BLaER1 (cell line): ENCODE results near the gene RRAS.
A peak's percentile ranks its signal among the peaks of the same experiment; 100 is the strongest.

Experiments used
- H3K27ac ChIP-seq: shearing (Covaris generic); formaldehyde crosslinking; 2 replicates; pipeline ENCODE4 v1.8.1; 2022
- H3K27me3 ChIP-seq: shearing (Covaris generic); formaldehyde crosslinking; 2 replicates; pipeline ENCODE4 v1.8.1; 2022
- H3K36me3 ChIP-seq: shearing (Covaris generic); formaldehyde crosslinking; 2 replicates; pipeline ENCODE4 v1.8.1; 2022
- H3K4me1 ChIP-seq: shearing (Covaris generic); formaldehyde crosslinking; 2 replicates; pipeline ENCODE4 v1.8.1; 2022
- H3K4me2 ChIP-seq: shearing (Covaris generic); formaldehyde crosslinking; 2 replicates; pipeline ENCODE4 v1.8.1; 2022
- H3K4me3 ChIP-seq: shearing (Covaris generic); formaldehyde crosslinking; 2 replicates; pipeline ENCODE4 v1.8.1; 2022
- H3K9ac ChIP-seq: shearing (Covaris generic); formaldehyde crosslinking; 2 replicates; pipeline ENCODE4 v1.8.1; 2022
- H3K9me3 ChIP-seq: shearing (Covaris generic); formaldehyde crosslinking; 2 replicates; pipeline ENCODE4 v1.8.1; 2022
- H4K20me1 ChIP-seq: shearing (Covaris generic); formaldehyde crosslinking; 2 replicates; pipeline ENCODE4 v1.8.1; 2022
- Cebpa-rat ChIP-seq: shearing (Covaris generic); IDR thresholded peaks from 2 replicates; pipeline ENCODE4 v1.8.1; 2022

Gene RRAS

DNA sequence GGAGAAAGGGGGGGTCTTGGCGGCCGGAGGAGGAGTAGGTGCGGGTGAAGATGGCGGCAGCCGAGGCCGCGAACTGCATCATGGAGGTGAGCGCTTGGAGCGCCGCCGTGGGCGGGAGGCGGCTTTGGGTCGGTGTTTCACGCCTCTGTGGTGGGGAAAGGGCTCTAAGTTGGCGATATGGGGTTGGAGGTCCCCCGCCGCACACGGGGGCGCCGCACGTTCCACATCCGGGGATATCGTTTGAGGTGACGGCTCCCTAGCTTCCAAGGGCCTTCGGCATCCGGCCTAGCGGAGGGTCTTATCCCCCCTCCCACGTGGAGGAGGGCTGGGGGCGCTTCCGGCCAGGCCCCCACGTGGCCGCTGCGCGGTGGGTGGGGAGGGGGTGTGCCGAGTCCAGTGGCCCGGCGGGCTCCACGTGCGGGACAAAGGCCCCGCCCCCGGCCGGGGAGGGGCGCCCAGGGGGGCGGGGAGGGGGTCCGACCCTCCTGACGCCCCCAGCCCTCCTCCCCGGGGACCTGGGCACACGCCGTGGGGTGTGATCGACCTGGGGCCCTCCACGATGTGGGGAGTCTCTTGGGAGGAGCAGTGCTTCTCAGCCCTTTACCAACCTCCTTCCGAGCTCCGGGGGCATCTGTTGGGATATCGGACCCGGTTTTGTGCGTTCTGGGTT lies 37.4 kb upstream of the RRAS start, which contains the start of gene PRMT1:
PRMT1 (plus strand) TSS at position 41 of the 670 bp plus-strand sequence; CDS start at position 51, 10 bp downstream.
- H3K4me1 ChIP-seq = peaks cover 62% of the 10 kb centered on the region

DNA sequence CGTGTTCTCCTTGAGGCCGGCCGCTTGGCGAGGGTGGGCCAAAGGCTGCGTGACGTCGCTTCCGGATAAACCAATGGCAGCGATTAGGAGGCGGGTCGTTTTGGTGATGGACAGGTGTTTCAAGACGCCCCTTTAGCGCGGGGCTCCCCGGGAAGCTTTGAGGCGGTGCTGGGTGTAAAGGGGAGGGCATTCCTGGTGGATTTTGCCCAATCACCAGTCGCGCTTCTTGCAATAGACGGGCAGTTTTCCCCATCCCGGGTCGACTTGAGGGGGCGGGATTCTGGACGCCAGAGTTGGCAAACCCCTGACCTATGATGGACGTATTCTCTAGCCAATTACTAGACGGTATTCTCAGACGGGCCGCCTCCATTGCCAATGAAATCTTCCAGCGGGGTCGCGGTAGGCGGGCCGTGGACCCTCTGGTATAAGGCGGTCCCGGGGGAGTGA lies 36.9 kb upstream of the RRAS start:
- peak; percentile 27; the same call in 1 of the 2 replicates for TF ChIP-seq Cebpa-rat
- Histone ChIP-seq H3K27me3 (no peaks in the 10 kb centered on the region), H3K4me2 (peak overlapping the region; percentile 97; the same call in 1 of the 2 replicates), H3K9ac (peak overlapping the region; percentile 100), H3K36me3 (peaks cover 20% of the 10 kb centered on the region), H3K27ac (peak overlapping the region; percentile 100), H3K4me3 (peak overlapping the region; percentile 99), H3K9me3 (no peaks in the 10 kb centered on the region), H4K20me1 (peaks cover 43% of the 10 kb centered on the region), H3K4me1 (peaks cover 68% of the 10 kb centered on the region)

More for the DNA sequence above, 37.4 kb upstream of the RRAS start, which contains the start of gene PRMT1:
- TF ChIP-seq Cebpa-rat = no peak
- Histone ChIP-seq H4K20me1 (peaks cover 48% of the 10 kb centered on the region), H3K4me2 (peak within 1 kb of the TSS; percentile 97), H3K9ac (peak within 1 kb of the TSS; percentile 100), H3K4me3 (peak within 1 kb of the TSS; percentile 99), H3K27ac (peak within 1 kb of the TSS; percentile 100), H3K27me3 (no peaks in the 10 kb centered on the region), H3K36me3 (peaks cover 24% of the 10 kb centered on the region), H3K9me3 (no peaks in the 10 kb centered on the region)

DNA sequence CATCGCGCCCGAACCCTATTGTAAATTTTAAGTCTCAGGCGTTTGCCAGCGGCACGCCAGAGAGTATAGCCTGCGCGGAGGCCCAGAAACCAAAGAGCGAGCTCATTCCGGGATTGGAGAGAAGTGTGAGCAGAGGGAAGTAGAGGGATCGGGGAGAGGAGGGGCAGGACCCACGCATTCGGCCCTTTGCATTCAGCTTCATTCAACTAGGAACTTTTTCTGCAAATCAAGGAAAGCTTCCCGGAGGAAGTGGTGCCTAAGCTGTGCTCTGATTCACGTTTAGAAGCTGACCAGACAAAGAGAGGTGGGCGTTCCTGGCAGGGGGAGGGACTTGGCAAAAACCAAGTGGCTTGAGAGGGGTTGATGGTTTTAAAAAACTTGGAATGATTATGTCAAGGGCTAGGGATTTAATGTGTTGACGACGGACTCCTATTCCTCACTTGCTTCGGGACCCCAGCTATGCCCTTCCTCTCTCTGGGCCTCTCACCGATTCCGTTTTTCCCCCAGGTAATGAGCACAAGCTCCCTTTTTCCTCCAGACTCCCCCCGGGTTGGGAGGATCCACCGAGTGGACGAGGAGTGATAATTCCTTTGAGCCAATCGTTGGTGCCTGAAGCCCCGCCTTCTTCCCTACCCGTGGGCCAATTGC lies 36.3 kb upstream of the RRAS start:
- TF ChIP-seq Cebpa-rat = no peak
- Histone ChIP-seq H3K27ac (peak overlapping the region; percentile 100), H3K9me3 (no peaks in the 10 kb centered on the region), H3K9ac (peak overlapping the region; percentile 97), H3K27me3 (no peaks in the 10 kb centered on the region), H3K36me3 (peaks cover 20% of the 10 kb centered on the region), H3K4me1 (peaks cover 73% of the 10 kb centered on the region), H3K4me3 (peak overlapping the region; percentile 63), H3K4me2 (peak overlapping the region; percentile 73), H4K20me1 (peaks cover 37% of the 10 kb centered on the region)

DNA sequence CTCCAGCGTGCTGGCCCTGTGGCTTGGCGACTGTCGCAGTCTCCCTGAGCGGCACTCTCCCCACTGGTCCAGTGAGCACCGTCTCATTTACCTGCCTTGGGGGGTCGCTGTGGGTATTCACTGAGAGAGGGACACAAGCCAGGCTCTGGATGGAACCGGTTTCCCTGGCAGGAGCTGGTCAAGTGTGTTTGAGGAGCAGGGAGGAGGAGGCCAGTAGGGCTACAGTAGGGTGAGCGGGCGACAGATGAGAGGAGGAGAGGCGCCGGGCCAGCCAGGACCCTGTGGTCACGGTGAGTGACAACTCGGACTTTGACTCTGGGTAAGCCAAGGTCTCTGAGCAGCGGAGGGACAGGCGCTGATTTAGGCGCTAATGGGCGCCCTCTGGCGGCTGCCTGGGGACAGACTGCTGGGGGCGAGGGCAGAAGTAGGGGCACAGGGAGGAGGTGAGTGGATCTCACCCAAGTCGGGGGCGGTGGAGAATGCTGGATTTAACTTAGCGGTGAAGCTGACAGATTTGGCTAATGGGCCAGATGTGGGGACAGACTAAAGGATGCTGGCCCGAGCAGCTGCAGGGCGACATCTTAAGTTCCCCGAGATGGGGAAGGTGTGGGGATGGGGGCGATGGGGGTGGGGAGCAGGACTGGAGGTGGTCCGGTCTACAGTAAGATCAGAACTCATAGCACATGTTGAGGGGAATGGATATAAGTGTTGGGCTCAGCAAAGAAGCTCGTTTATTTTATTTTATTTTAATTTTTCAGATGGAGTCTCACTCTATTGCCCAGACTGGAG lies 32.4 kb upstream of the RRAS start:
- H3K27ac ChIP-seq = peak overlapping the region; percentile 51; the same call in 1 of the 2 replicates
- peak overlapping the region; percentile 54 for H3K4me2 ChIP-seq
- no peak overlapping the region for H3K4me3 ChIP-seq
- H3K9me3 ChIP-seq = no peaks in the 10 kb centered on the region
- H4K20me1 ChIP-seq = no peaks in the 10 kb centered on the region
- peaks cover 44% of the 10 kb centered on the region for H3K4me1 ChIP-seq
- peaks cover 50% of the 10 kb centered on the region for H3K36me3 ChIP-seq
- H3K27me3 ChIP-seq = no peaks in the 10 kb centered on the region
- TF ChIP-seq Cebpa-rat = no peak
- peak overlapping the region; percentile 51; the same call in 1 of the 2 replicates for H3K9ac ChIP-seq

DNA sequence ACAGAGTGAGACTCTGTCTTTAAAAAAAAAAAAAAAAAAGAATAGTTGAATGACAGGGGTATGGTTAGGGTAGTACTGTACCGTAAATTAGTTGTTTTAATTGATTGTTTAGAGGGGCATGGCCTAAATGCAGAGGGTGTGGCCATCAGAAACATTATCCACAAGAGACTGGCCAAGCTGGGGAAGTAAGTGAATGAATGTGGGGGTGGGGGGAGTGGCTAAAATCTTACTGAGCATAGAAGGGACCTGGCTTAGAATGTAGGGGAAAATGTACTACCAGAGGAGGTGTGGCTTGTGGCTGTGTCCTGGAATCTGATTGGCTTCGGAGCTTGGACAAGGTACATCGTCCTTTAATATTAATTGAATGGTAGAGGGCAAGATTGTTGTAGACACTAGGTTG lies 29.6 kb upstream of the RRAS start:
- peaks cover 8% of the 10 kb centered on the region for H4K20me1 ChIP-seq
- H3K9ac ChIP-seq = no peak overlapping the region
- peaks cover 39% of the 10 kb centered on the region for H3K4me1 ChIP-seq
- TF ChIP-seq Cebpa-rat = no peak
- no peaks in the 10 kb centered on the region for H3K9me3 ChIP-seq
- no peaks in the 10 kb centered on the region for H3K27me3 ChIP-seq
- no peak overlapping the region for H3K27ac ChIP-seq
- no peak overlapping the region for H3K4me2 ChIP-seq
- no peak overlapping the region for H3K4me3 ChIP-seq
- peaks cover 53% of the 10 kb centered on the region for H3K36me3 ChIP-seq

DNA sequence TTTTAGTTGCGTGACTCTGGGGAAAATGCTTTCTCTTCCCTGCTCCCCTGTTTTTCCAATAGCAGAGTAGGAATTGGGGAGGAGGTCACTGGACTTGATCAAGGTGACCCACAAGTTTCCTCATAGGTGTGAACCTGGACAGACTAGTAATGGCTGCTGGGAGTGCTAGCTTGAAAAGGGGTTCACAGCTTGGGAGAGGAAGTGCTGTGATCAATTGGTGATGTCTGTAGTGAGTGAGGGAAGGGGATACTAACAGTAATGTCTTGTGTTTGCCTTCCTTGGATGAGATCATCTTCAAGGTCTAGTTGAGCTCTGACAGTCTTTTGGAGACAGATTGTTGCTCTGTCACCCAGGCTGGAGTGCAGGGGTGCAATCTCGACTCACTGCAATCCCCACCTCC lies 27.5 kb upstream of the RRAS start:
- Histone ChIP-seq H3K4me1 (peaks cover 38% of the 10 kb centered on the region), H3K27ac (no peak overlapping the region), H3K36me3 (peaks cover 54% of the 10 kb centered on the region), H3K4me2 (peak overlapping the region; percentile 99), H4K20me1 (peaks cover 26% of the 10 kb centered on the region), H3K4me3 (no peak overlapping the region), H3K27me3 (no peaks in the 10 kb centered on the region), H3K9me3 (no peaks in the 10 kb centered on the region), H3K9ac (peak overlapping the region; percentile 93; the same call in 1 of the 2 replicates)
- TF ChIP-seq Cebpa-rat = no peak

DNA sequence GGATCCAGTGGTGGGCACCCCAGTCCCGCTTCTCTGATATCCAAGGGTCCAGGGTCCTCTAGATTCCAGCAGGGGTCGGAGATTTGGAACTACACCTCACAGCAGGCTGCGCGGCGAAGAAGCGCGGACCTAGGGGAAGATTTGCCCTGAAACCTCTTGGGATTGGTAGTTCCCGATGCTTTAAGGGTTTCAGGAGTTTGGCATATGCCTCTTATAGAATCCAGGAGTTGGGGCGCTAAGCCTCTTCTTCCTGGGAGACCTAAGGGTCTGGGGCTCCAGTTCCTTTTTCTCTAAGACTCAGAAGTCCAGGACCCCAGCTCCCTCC lies 26.1 kb upstream of the RRAS start:
- H3K27me3 ChIP-seq = no peaks in the 10 kb centered on the region
- H3K27ac ChIP-seq = peak overlapping the region; percentile 82
- no peaks in the 10 kb centered on the region for H3K9me3 ChIP-seq
- peaks cover 40% of the 10 kb centered on the region for H4K20me1 ChIP-seq
- peaks cover 61% of the 10 kb centered on the region for H3K36me3 ChIP-seq
- peak overlapping the region; percentile 72 for H3K4me3 ChIP-seq
- H3K9ac ChIP-seq = peak overlapping the region; percentile 93
- TF ChIP-seq Cebpa-rat = no peak
- peak overlapping the region; percentile 99 for H3K4me2 ChIP-seq
- peaks cover 27% of the 10 kb centered on the region for H3K4me1 ChIP-seq

DNA sequence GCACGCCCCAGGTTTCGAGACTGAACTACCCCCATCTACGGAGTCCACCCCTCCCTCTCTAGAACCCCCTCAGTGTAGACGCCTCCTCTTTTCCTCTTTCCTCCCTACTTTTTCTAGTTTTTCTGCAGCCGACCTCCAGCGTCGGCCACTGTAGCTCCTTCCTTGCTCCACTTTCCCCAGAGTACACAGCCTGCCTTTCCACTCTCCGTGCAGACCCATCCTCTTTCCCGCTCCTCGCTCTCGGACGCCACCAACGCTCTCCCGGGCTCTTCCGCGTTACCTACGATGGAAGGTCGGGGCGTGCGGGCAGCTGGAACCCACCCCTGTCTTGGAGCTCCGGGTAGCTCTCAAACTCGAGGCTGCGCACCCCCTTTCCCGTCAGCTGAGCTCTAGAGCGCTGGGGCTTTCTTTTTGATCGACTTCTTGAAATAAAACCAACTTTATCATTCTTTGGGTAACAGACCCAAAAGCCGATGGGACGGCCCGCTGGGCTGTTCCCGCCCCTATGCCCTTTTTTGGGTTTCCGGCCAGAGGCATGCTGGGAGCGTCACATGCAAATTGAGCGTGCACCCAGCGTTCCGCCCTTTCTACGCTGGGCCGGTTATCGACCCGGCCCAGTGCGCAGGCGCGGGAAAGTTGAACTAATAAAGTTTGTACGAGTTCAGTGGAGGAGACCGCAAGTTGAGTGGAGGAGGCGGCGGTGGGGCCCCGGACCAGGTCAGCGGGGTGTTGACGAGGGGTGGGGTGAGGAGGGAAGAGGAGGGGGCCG lies 25.6 kb upstream of the RRAS start, which contains the start of the genes BCL2L12 and IRF3:
BCL2L12 (plus strand) TSS at position 583 of the 769 bp plus-strand sequence. CDS start 760 bp downstream, outside the sequence.
IRF3 (minus strand) TSS at position 507 of the 769 bp plus-strand sequence. CDS start 1,019 bp downstream, outside the sequence.
- Histone ChIP-seq H3K27me3 (no peaks in the 10 kb centered on the region), H3K27ac (peak within 1 kb of the TSS; percentile 82), H3K9ac (peak within 1 kb of the TSS; percentile 93), H3K4me1 (peaks cover 27% of the 10 kb centered on the region), H3K4me2 (peak within 1 kb of the TSS; percentile 99), H3K9me3 (no peaks in the 10 kb centered on the region), H3K4me3 (peak within 1 kb of the TSS; percentile 72), H3K36me3 (peaks cover 61% of the 10 kb centered on the region), H4K20me1 (peaks cover 45% of the 10 kb centered on the region)
- TF ChIP-seq Cebpa-rat = no peak

DNA sequence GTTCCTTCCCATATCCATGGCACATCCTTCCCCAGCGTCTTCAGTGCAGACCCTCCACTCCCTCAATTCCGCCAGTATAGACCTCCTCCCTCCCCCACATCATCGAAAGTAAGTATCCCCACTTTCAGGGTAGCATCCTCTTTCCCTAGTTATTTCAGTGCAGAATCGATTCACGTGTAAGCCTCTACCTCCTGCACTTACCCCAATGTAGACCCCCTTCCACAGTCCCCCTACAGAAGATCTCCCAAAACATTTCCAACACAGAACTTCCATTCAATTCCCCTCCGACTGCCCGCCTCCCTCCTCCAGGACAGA lies 25.1 kb upstream of the RRAS start:
- H3K4me2 ChIP-seq = peak overlapping the region; percentile 93
- no peaks in the 10 kb centered on the region for H3K27me3 ChIP-seq
- peak overlapping the region; percentile 72 for H3K4me3 ChIP-seq
- H3K36me3 ChIP-seq = peaks cover 61% of the 10 kb centered on the region
- peaks cover 50% of the 10 kb centered on the region for H4K20me1 ChIP-seq
- TF ChIP-seq Cebpa-rat = no peak
- peak overlapping the region; percentile 82 for H3K27ac ChIP-seq
- H3K9ac ChIP-seq = peak overlapping the region; percentile 93
- peaks cover 27% of the 10 kb centered on the region for H3K4me1 ChIP-seq
- H3K9me3 ChIP-seq = no peaks in the 10 kb centered on the region
